LHCN-M2 (cell line): ENCODE results near the gene TUB. TPM values are rescaled to one million over a fixed set of nuclear protein-coding genes. Genes with fewer than 3 reads are reported as not detected.

ENCODE experiments used
- DNase-seq: peaks from one replicate; pipeline ENCODE4 v3.0.0-alpha.2; 2012; ENCODE audit warnings: low read depth
- total RNA-seq: library from RNA; depleted of rRNA; stranded (reverse); fragments of >200 nt; gene quantifications from 2 replicates; pipeline ENCODE4 v1.2.3, GENCODE V29; 2014

TUB gene
- total RNA-seq, 1 experiment from 2014 or later = 5.3 TPM

GRCh38 chr11:8091721-8092120, 10.7 kb downstream of the TUB start:
- DNase-seq = no peak

DNA sequence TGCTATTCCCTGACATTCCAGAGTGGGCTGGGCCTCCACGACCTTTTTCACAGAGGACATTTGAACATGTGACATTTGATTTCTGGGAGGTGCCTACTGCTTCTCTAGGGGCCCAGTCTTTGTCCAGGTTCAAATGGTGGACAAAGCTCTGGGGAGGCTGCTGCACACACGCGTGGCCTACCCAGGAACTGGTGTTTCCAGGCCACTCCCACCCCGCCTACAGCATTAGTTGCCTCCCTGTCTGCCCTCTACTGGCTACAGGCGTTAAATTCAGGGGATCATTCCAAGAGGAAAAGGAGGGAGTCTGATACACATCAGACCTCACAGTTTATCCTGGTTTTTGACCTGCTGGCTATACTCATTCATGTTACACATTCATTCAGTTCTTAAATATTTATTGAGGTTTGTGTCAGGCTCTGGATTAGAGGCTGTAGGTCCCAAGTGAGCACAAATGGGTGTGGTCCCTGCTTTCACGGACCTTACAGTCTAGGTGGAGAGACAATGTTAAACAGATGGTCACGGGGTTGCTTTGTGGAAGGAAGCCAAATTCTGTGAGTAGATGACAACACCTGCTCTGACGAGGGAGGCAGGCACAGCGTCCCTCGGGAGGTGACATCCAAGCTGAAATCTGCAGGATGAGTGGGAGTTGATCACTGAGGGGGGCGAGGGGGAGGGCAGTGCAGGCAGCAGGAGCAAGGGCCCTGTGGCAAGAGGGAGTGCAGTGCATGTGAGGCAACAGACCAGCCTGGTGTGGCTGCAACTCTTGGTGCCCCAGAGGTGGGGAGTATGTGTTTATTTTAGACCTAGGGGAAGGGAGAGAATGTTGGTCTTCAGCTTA, 11.8 kb downstream of the TUB start:
- DNase-seq = peak; percentile 66

DNA sequence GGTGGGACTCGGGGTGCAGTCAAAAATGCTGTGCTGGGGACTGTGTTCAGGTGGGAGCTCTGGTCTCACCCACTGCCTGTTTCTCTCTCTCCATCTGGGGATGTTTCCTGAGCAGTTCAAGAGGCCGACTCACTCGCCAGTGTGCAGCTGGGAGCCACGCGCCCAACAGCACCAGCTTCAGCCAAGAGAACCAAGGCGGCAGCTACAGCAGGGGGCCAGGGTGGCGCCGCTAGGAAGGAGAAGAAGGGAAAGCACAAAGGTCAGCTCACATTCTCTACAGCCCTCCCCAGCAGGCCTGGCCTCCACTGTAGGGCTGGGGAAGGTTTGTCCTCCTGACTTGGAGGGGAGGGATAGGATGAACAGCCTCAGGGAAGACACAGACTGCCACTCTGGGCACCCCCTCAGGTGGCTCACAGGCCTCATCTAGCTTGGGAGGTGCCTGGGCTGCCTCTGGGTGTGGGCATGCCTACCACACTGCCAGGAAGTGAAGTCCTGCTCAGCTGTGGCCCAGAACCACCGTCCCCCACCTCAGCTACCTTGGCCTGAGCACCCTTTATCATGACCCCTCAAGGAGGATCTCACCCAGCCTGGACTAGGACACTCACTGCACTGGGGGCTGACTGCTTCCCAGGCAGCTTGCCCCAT, 13.0 kb downstream of the TUB start:
- DNase-seq = no peak

GRCh38 chr11:8094656-8095055, 13.6 kb downstream of the TUB start:
- no peak for DNase-seq

GRCh38 chr11:8095371-8095770, 14.4 kb downstream of the TUB start:
- no peak for DNase-seq

DNA sequence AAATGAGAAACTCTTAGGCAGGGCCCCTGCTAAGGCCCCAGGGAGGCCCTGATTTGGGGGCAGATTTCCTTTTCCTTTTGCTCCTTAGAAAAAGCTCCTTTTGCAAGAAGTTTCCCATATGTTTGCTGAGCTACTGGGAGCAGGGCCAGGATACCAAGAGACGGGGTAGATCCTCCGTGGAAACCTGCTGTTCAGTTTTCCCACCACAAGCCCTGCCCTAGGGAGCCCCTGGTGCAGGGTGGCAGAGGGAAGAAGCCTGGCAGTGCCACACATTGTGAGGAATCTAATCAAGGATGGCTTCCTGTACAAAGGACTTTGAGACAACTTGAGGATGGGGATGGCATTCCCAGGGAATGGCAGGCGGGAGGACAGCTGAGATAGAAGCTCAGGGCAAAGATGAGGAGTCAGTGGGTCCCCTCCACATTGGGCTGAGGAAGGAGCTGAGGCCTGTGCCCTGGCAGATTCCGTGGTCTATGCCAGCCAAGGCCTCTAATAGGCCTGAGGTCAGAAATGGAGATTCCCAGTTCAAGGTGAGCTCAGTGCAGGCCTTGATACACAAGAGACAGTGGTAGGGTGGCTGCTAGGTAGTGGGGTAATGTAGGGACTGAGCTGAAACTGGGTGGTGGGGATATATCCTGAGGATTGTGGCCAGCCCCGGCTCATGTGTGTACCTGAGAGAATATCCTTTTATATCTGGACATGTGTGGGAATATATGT, 15.0 kb downstream of the TUB start:
- DNase-seq = no peak

GRCh38 chr11:8096575-8096974, 15.6 kb downstream of the TUB start:
- DNase-seq = no peak

DNA sequence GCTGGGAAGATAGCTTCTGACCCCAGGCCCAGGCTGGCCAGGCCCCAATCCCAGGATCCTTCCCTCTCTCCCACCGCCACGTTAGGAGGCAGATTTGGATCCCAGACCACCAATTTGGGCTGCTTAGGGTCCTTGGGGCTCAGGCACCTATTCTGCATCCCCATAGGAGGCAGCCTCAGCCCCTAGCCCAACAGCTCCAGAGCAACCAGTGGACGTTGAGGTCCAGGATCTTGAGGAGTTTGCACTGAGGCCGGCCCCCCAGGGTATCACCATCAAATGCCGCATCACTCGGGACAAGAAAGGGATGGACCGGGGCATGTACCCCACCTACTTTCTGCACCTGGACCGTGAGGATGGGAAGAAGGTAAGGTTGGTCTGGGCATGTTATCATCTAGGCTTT, 16.1 kb downstream of the TUB start:
- no peak for DNase-seq

- DNase-seq = no peak
Observed at GRCh38 chr11:8097468-8097867, 16.5 kb downstream of the TUB start.

DNA sequence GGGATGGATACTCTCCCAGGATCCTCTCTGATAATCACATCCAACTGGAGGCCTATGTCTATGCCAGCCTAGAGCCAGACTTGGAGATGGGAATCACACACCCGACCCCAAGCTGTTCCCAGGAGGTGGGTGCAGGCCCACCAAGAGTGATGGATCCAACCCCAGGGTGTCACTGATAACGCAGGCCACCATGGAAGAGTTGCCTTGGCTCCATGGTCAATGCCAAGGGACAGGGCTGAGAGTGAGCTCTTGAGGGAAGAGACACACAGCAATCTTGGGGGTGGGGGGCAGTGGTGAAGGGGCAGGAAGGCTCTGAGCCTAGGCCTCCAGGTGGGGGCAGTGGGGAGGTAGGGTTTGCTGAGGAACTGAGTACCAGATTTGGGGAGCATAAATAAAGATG, 16.9 kb downstream of the TUB start:
- no peak for DNase-seq

- peak; percentile 13 for DNase-seq
Observed at GRCh38 chr11:8098361-8098760, 17.4 kb downstream of the TUB start.

DNA sequence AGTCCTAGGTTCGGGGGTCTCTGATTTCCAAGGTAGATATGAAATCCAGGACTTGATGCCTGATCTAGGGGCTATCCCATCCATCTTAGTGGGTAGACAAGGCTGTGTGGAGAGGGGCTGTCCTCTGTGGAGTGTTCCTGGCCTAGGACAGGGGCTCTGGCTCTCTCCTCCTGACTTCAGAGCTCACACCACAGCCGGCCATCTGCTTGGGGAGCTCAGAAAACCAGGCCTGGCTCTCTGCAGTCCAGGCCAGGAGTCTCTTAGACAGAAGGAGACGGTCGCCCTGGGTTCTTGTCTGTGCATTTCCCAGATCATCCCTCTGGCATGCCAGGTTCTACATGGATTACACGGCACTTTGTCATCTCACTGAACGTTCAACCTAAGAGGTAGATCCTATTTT, 17.9 kb downstream of the TUB start:
- DNase-seq = no peak

DNA sequence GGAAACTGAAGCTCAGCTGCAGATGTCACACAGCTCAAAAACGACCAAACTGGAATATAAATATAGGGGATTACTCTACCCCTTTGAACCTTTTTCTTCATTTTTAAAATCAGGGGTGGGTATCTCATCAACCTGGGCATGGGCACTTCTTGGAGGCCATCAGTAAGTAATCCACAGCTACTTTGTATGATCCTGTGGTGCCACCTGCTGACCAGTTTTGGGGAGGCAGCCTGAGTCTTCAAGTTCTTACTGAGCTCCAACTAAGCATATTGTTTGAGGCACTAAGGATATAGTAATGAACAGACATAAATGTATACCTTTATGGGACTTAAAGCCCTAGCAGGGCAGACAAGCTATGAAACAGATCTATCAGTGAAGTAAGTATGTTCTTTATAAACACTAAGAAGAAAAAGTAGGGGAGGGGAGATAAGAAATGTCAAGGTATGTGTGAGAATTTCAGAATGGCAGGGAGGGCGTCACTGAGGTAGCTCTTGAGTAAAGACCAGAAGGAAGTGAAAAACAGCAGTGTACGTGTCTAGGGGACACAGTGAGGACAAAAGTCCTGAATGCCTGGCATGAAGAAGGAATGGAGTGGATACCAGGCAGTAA, 18.4 kb downstream of the TUB start:
- peak; percentile 65 for DNase-seq

GRCh38 chr11:8100158-8100557, 19.1 kb downstream of the TUB start:
- DNase-seq = no peak

DNA sequence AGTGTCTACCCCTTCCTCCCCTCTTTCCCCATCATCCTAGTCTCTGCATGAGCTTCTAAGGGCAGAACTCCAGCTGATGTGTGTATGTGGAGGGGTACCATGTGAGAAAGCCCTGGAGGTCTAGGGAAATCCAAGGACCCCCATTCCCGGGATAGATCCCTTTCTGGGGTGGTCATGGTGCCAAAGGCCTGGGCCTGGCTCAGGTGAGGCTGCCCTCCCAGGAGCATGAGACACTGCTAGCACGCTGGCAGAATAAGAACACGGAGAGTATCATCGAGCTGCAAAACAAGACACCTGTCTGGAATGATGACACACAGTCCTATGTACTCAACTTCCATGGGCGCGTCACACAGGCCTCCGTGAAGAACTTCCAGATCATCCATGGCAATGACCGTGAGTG, 19.6 kb downstream of the TUB start:
- DNase-seq = no peak

- DNase-seq = no peak
Observed at GRCh38 chr11:8101421-8101820, 20.4 kb downstream of the TUB start.

DNA sequence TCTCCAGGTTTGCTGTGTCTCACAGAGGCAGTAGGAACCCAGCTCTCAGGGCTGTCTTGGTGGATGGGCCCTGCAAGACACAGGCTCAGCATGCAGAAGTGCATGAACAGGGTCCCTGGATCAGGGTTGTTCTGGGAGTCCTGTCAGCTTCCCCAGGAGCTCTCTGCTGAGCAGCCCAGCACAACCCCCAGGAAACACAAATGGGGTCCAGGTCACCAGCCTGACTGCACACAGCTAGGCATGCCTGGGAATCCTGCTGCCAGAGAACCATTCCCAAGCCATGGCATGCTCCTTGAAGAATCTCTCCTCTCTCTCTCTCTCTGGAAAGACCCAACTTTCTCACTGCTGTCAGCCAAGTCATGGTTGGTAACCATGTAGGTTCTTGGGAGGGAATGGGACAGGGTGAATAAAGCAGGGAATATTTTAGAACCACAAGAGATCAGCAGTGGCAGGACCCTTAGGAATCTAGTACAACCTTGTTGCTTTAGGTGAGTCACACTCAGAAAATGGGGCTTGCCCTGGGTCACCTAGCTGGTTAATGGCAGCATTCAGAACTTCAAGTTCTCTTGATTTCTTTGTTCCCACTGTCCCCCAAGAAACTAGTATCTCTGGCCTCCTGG, 21.4 kb downstream of the TUB start:
- DNase-seq = no peak

DNA sequence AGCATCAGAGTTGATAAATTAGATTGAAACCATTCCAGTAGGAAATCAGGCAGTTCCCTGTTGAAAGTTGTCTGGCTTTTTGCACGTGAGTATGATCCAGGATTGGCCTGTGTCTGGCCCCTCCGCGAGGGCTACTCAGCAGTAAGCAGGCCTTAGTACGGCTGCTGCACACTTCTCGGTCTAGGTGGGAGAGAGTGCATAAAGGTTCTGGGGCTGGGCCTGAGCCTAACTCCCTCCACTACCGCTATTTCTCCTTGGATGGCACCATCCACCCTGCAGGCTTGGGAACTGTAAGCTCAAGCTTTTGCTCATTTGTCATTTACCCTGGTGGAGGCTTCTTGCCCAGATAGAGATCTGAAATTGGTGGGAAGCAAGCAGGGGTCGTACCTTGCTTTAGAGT, 22.0 kb downstream of the TUB start:
- no peak for DNase-seq

- no peak for DNase-seq
Observed at GRCh38 chr11:8103909-8104308, 22.9 kb downstream of the TUB start.

GRCh38 chr11:8105133-8105532, 24.1 kb downstream of the TUB start:
- DNase-seq = no peak

DNA sequence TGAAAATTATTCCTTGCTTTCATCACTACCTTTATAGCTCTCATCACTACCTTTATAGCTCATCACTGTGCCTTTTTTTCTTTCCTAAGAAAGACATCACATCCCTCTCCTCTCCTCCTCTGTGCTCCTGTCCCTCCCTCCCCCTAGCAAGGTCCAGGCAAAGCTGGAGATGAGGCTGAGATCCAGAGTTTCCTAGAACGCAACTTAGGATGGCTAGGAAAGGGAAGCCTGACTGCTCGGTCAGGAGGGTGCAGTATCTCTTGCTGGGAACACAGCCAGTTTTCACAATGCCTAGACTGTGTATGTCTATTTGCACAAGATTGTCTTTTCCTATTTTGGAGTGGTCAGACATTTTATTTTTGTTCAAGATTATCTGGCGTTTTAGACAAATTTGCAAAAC, 24.7 kb downstream of the TUB start:
- DNase-seq = no peak

DNA sequence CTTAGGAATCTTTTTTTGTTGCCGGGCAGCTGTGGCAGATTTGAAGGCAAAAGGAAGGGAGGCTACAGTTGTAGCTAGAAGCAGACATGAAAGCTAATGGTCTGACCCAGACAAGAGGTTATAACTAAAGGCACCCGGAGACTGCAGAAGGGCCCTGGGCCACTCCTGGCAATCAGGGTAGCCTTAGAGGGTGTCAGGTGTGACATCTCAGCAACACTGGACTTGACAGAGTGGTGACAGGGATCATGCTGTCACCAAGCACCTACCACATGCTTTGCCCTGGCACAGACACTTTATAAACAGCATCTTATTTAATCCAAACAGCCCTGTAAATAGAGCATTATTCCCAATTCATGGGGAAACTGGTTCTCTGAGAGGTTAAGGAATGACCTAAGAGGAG, 25.7 kb downstream of the TUB start:
- no peak for DNase-seq
